HS-5 (cell line): ENCODE measurements around the gene PHRF1.

Experiments
- DNase-seq: peaks from one replicate; pipeline ENCODE4 v3.0.0-alpha.2; 2012; ENCODE audit warnings: low read depth

PHRF1 gene

DNA sequence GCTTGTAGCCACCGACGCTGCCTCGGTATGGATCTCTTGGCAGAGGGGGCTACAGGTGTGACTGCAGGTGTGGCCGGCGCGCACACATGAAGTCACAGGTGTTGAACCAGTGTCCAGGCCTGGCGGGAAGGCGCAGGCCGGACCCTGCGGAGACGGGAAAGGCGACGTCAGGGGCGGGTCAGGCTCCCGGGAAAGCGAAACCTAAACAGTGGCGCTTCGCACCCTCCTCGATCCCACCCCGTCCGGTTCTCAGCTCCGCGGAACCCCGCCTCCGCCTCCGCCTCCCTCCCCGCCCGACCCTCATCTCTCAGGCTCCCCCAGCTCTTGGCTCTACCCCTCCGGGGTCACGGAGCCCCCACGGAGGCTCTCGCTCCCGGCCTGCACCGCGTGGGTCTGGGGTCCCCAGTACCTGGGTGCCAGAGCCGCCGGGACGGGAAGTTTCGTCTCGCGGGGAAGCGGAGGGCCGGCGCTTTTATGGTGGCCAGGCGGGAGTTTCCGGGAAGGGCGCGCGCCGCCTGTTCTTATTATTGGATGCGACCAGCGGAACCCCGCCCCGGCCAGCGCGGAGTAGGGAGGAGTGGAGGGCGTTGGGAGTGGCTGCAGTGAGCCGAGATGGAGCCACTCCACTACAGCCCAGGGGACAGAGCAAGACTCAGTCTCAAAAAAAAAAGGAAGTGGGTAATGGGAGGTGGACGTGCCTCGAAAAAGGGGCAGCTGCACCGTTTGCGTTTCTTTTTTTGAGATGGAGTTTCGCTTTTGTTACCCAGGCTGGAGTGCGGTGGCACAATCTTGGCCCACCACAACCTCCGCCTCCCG is 39.4 kb downstream of the PHRF1 start, which contains the start of gene IRF7:
IRF7 (minus strand) TSS at position 447 of the 816 bp plus-strand sequence. CDS start 586 bp downstream, outside the sequence.
- peak; percentile 65 for DNase-seq

GRCh38 chr11:616320-617198 is 40.3 kb downstream of the PHRF1 start:
- no peak for DNase-seq

GRCh38 chr11:617199-617911 is 41.1 kb downstream of the PHRF1 start:
- DNase-seq = no peak

GRCh38 chr11:617912-618682 is 41.8 kb downstream of the PHRF1 start:
- no peak for DNase-seq

DNA sequence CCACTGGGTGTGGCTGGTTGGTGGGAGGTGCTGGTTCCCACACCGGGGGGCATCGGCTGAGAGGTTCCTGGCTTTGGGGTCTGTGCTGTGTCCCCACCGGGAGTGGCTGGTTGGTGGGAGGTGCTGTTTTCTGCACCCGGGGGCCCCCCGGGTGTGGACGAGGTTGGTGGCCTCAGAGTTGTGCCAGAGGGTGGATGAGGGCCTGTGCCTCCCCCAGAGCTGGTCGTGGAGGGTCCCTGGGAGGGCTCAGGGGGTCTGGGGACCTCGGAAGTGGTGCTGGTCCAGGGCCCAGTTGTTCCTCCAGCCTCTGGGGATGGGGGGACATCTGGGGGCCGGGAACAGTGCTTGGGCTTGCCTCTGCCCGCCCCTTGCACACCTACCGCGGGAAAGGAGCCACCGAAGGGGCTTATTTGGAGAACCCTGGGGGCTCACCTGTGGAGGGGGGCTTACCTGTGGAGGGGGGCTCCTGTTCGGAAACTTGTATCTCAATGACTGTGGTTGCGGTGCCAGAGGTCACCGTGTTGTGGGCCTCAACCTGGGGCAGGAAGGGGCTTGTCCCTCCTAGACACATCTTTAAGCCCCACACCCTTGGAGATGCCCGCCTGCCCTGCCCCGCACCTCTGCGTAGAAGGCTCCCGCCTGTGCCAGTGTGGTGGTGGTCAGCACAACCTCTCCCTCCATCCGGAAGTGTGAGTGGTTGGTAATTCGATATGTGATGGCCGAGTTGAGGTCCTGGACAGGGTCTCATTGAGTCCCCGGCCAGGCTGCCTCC is 42.8 kb downstream of the PHRF1 start:
- no peak for DNase-seq

GRCh38 chr11:619628-620050 is 43.4 kb downstream of the PHRF1 start:
- DNase-seq = no peak

- DNase-seq = no peak
These were observed 43.9 kb downstream of the PHRF1 start for GRCh38 chr11:620201-620600.

DNA sequence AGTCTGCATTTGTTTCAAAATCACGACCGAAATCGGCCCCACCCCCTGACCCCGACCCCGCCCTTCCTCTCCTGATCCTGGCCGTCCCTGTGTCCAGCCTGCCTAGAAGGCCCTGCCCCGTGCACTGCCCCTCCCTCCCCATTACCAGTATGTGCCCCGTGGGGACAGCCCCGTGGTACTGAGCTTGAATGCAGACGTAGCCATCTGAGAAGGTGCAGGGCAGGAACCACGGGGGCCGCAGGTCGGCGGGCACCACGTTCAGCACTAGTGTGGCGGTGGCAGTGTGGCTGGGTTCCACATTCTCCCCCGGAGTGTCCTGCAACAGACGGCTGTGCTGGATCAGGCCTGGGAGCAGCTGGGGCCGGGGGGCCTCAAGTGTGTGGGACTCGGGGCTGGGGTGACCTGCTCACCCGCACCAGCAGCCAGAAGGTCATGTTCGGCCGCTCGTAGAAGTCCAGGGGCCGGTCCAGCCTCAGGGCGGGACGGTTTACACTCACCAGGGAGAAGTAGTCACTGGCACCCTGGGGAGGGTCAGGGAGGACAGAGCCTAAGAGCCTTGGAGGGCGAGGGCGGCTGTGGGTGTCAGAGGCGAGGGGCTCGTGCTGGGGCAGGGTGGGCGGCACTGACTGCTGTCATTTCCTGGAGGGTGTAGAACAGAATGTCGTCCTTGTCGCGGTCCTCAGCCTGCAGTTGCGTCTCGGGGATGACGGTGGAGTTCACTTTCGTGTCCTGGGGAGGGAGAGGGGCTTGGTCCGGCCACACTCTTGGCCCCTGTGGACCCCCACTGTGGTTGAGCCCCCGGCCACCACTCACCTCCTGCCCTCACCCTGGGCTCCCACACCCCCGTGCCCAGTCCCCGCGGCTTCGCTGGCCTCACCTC is 44.9 kb downstream of the PHRF1 start:
- DNase-seq = no peak

- DNase-seq = no peak
These were observed 45.6 kb downstream of the PHRF1 start for GRCh38 chr11:621838-622237.

GRCh38 chr11:623349-623869 is 47.1 kb downstream of the PHRF1 start:
- no peak for DNase-seq

DNA sequence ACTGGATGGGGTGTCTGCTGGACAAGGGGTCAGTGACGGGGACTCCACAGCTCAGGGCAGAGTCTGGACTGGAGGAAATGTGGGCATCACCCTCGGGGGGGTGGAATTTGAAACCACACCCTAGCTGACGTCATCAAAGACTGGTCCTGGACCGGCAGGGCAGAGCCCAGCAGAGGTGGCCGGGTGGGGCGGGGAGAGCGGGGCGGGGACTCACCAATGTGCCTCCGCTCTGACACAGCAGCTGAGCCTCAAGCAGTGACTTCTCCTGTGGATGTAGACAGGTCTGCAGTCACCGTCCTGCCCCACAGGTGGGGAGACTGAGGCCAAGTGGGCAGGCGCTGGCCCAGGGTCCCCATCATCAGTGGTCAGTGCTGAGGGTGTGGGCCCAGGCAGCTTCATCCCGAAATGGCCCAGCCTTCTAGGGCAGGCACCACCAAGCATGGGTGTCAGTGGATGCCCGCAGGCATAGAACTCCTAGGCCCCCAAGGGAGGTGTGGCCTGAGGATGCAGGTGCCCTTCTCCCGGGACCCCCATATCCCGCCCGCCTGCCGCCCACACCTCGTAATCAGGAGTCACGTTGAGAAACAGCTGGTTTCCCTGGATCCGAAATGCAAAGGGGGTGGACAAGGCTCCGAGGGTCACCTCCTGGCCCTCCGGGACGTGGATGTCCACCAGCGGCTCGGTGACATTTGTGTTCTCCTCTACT is 47.9 kb downstream of the PHRF1 start:
- DNase-seq = no peak

DNA sequence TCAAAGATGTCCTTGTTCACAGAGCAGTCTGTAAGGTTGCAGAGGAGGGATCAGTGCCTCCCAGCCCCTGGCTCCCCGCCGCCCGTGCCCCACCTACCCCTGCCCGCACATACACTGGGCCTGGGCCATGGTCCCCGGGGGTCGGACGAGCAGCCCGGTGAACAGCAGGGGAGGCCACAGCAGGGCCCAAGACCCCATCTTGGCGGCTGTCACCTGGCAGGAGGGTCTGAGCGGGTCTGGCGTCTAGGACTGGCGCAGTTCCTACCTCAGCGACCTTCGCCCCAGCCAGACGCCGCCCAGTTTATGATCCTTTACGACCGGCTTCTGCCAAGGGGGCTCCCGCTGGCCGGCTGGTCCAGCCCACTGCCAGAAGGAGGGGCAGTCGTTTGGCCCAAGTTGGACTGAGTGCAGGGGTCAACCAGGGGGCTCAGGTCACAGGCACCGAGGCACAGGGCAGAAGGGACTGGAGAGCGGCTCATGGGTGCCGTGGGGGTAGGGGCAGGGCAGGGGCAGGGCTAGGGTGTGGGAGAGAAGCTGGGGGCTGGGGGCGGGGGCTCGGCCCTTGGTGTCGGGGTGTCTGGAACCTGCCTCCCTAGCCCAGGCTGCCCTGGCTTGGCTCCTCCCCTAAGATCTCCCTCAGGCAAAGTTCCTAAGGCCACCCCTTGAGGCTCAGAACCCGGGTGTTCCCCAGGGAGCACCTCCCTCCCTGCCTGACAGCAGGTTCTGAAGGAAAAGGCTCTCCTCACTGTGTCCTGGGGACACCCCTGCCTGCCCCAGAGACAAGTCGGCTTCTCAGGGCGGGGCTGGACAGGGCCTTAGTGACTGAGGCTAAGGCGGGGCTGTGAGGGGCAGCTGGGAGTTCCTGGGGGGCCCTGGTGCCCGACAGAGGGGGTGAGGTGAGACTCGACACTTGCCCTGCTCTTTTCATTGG is 48.7 kb downstream of the PHRF1 start, which contains the start of gene CDHR5:
CDHR5 (minus strand) TSS at position 251 of the 931 bp plus-strand sequence; CDS start at position 198, 53 bp downstream.
- no peak for DNase-seq

DNA sequence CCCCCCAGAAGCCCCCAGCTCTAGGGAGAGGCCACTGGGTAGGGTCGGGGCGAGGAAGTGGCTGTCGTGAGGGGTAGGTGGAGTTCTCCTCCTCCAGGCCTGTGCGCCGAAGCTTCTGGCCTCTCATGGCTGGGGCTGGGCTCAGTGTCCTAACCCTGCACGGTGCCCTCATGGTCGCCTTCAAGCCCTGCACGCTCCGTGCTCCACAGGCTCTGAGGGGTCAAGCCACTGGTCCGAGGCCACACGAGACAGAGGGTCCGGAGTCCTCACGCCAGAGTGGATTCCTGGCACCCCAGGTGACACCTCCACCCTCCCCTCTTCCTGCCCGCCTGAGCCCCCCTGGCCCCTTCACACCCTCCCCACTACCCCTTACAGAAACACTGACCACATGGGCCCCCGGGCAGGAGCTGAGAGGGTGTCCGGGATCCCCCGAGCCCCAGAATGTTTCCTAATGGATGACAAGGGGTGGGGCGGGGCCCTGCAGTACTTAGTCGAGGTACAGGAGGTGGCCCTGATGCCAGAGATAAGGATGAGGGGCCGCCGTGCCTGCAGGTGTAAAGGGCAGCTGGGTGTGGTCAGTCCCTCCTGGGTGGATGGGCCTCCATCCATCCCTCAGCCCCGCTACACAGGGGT is 49.5 kb downstream of the PHRF1 start:
- no peak for DNase-seq

- DNase-seq = no peak
These were observed 50.4 kb downstream of the PHRF1 start, which contains the start of gene SCT for GRCh38 chr11:626475-627307. SCT (minus strand) TSS chr11:627181; CDS start chr11:627143, 38 bp downstream.

- DNase-seq = no peak
These were observed 51.0 kb downstream of the PHRF1 start for GRCh38 chr11:627308-627576.

- no peak for DNase-seq
These were observed 51.8 kb downstream of the PHRF1 start for GRCh38 chr11:628056-628455.
